Measurements from ENCODE around the gene SOX21. TPM values are rescaled to one million over a fixed set of nuclear protein-coding genes. Genes with fewer than 3 reads are reported as not detected.
A peak's percentile ranks its signal among the peaks of the same experiment; 100 is the strongest.

The SOX21 gene
- total and polyA plus RNA-seq, 2 of the 8 experiments (the other 6 are each of a cell fraction or from before 2014, with no cell fraction given) = 3.9 TPM

- Histone ChIP-seq H2BK5ac (ENCODE audit: low read depth, low read length) (no peak overlapping the region; the same call in 1 of the 2 replicates), H3K27ac (ENCODE audit: low read depth, low read length) (no peak overlapping the region), H2AFZ (ENCODE audit: low read length) (no peak overlapping the region), H3K36me3 (ENCODE audit: control insufficient read depth in 2 of 4, insufficient read depth in 4 of 4, low read length in 3 of 4) (no peaks in the 10 kb centered on the region), H3K14ac (ENCODE audit: insufficient read length) (no peak overlapping the region), H2BK20ac (ENCODE audit: low read length) (peak overlapping the region; percentile 87; the same call in 1 of the 2 replicates), H3K9ac (replicated peaks in 1 of 4; ENCODE audit: extremely low read depth in 1 of 4, low read depth in 3 of 4, low read length in 3 of 4) (peak overlapping the region in 1 of 4 experiments; percentile 16; a peak in 1 of 7 replicates), H3K9me3 (ENCODE audit: insufficient read depth in 2 of 2, low read depth in 1 of 2, low read length in 1 of 2) (no peaks in the 10 kb centered on the region), H3K4me3 (ENCODE audit: extremely low read depth in 1 of 4, insufficient read depth in 2 of 4, low read depth in 3 of 4, low read length in 4 of 4) (peak overlapping the region; percentile 11 to 59 (median 50)), H2BK120ac (replicated peaks; ENCODE audit: low read depth, low read length) (no peak overlapping the region), H2BK12ac (ENCODE audit: low read depth, low read length) (peak overlapping the region; percentile 82), H2AK5ac (ENCODE audit: low read depth, low read length) (no peak overlapping the region), H3K56ac (replicated peaks; ENCODE audit: insufficient read length, low read depth, low read length) (no peak overlapping the region), H3K27me3 (replicated peaks in 1 of 4; ENCODE audit: control insufficient read depth in 3 of 4, extremely low read depth in 1 of 4, insufficient read depth in 3 of 4, low read length in 3 of 4) (peaks cover 46 to 66% (median 63%) of the 10 kb centered on the region in 4 experiments), H4K8ac (ENCODE audit: extremely low read depth, insufficient read depth, low read length) (no peak overlapping the region), H4K5ac (ENCODE audit: insufficient read length, low read depth, low read length) (no peak overlapping the region), H3K79me2 (ENCODE audit: control insufficient read depth in 1 of 2, insufficient read depth in 2 of 2, low read length in 2 of 2) (no peaks in the 10 kb centered on the region), H3K23me2 (ENCODE audit: low read depth, low read length) (peaks cover 25% of the 10 kb centered on the region), H2BK15ac (ENCODE audit: low read length) (no peak overlapping the region), H3K4me2 (ENCODE audit: insufficient read depth in 1 of 2, low read depth in 2 of 2, low read length in 2 of 2) (peak overlapping the region; percentile 90 to 99), H3K4ac (replicated peaks; ENCODE audit: insufficient read length, low read depth, low read length) (no peak overlapping the region), H3K4me1 (replicated peaks in 1 of 4; ENCODE audit: control insufficient read depth in 3 of 4, insufficient read depth in 4 of 4, low read length in 3 of 4) (peaks cover 0 to 30% (median 15%) of the 10 kb centered on the region in 4 experiments; a peak in 6 of 7 replicates), H4K20me1 (replicated peaks in 1 of 2; ENCODE audit: control insufficient read depth in 1 of 2, insufficient read depth in 2 of 2, low read length in 2 of 2) (no peaks in the 10 kb centered on the region), H3K23ac (ENCODE audit: insufficient read length) (no peak overlapping the region), H3K79me1 (ENCODE audit: low read depth, low read length) (no peaks in the 10 kb centered on the region), H4K91ac (replicated peaks; ENCODE audit: insufficient read length, low read length) (no peak overlapping the region), H3K18ac (ENCODE audit: extremely low read depth, low read length) (0 out of 2 replicates have a peak overlapping the region, but pooled peaks have one; percentile 51)
- WGBS, 2 experiments (ENCODE audit: extremely low coverage in 1 of 2, insufficient coverage in 1 of 2, insufficient read length in 1 of 2, insufficient replicate concordance in 2 of 2, low coverage in 1 of 2, low lambda C conversion rate in 2 of 2, missing lambda C conversion rate in 1 of 2) = 2% methylated on average over 16 of the region's 17 CpGs; no CpG with 5 or more reads in 1 of the 2 experiments
- TF ChIP-seq KDM4A (IDR thresholded peaks at IDR 0.05; ENCODE audit: low read depth, low read length, severe bottlenecking) (peak; percentile 27), BCL11A (IDR thresholded peaks at IDR 0.05; ENCODE audit: low read depth in 2 of 2, low read length in 2 of 2) (no peak)
- DNase-seq (ENCODE audit: low read depth in 1 of 2, low spot score in 2 of 2) (peak in 1 of 2 experiments; percentile 69), FAIRE-seq (no peak)
- POLR2A ChIA-PET (ENCODE audit: partially characterized antibody) = interaction anchor here (1.4 to 2.4 kb wide), 5 partner anchors 9 to 265 kb away, joined by 3 to 12 read pairs (median 8); no protein-coding TSS in a partner anchor
- CTCF ChIA-PET (ENCODE audit: partially characterized antibody) = interaction anchor here (0.6 to 1.6 kb wide), 2 partner anchors 35 to 42 kb away, joined by 4 read pairs; no protein-coding TSS in a partner anchor
Observed at GRCh38 chr13:94703271-94703670, 9.1 kb downstream of the SOX21 start.
